Measurements from ENCODE around the gene MALSU1.

The MALSU1 gene

DNA sequence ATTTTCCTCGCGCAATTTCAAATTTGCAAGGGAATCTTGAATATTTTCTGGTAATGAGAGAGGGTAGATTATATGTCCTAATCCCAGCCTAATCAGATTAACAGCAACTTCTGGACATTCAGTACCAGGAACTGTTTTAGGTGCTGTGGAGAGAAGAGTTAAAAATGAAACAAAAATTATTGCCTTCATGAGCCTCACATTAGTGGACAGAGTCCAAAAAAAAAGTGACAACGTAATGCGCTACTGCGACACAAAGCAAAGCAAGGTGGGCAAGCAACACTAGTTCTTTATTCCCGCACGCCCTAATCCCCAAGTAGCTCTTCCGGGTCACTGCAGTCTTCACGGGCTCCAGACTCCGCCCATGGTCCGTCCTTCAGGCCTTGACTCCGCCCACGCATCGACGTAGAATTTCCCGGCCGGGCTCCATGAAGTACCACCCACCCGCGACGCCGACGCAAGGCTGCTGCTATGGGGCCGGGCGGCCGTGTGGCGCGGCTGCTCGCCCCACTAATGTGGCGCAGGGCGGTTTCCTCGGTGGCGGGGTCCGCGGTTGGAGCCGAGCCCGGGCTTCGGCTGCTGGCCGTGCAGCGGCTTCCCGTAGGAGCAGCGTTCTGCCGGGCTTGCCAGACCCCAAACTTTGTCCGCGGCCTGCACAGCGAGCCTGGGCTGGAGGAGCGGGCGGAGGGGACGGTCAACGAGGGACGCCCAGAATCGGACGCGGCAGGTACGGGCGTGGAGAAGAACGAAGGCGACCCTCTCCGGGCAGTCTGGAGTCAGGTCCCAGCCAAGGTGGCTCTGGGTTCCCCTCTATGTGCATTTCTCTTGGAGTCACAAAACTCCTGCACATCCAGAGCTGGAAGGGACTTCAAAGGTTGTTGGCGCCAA is at the start of gene MALSU1:
TSS of gene MALSU1 (plus strand) at position 455 of the 885 bp plus-strand sequence. CDS start at position 469, 14 bp downstream.
- DNase-seq (ENCODE audit: low read depth): peak; percentile 92

DNA sequence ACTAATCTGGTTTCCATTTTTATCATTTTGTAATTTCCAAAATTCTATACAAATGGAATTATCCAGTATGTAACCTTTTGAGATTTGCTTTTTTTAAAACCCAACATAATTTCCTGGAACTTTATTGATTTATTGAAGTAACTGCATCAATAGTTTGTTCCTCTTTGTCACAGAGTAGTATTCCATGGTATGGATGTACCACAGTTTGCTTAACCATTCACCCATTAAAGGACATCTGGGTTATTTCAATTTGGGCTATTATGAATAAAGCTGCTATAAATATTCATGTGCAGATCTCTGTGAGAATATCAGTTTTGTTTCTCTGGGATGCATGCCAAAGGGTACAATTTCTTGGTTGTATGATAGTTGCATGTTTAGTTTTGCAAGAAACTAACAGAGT is 49.7 kb upstream of the MALSU1 start:
- DNase-seq (ENCODE audit: low read depth): no peak

DNA sequence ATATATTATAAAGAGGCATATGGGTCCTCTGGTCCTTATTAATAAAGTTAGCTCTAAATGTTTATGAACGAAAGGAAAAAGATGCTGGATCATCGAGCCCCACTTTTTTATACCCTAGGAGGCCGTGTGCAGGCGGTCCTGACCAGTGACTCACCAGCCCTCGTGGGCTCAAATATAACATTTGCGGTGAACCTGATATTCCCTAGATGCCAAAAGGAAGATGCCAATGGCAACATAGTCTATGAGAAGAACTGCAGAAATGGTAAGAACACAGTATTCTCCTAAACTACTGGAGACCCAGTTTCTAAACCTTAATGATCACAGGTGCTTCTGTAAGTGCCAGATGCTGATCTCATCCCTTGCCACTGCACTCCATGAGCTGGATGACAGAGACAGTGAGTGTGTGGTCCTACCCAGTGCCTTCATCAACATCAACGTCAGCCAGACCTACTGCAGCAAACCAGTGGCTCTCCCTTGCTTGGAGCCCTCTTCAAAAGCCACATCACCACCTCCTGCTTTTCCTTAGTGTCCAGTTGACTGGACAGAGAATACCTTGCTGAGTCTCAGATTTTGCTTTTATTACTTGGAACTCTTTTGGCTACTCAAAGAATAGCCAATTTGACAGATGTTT is 45.0 kb upstream of the MALSU1 start:
- no peak for DNase-seq (ENCODE audit: low read depth)

DNA sequence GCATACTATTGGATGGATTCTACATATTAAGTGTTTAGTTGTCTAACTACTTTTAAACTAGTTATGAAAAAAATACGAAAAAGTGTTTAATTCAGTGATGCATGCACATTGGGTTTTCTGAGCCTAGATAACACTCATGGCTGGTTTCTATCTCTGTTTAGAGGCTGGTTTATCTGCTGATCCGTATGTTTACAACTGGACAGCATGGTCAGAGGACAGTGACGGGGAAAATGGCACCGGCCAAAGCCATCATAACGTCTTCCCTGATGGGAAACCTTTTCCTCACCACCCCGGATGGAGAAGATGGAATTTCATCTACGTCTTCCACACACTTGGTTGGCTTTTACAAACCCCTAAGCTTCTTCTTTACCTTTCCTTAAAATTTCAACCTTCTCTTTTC is 42.4 kb upstream of the MALSU1 start:
- DNase-seq (ENCODE audit: low read depth): no peak

DNA sequence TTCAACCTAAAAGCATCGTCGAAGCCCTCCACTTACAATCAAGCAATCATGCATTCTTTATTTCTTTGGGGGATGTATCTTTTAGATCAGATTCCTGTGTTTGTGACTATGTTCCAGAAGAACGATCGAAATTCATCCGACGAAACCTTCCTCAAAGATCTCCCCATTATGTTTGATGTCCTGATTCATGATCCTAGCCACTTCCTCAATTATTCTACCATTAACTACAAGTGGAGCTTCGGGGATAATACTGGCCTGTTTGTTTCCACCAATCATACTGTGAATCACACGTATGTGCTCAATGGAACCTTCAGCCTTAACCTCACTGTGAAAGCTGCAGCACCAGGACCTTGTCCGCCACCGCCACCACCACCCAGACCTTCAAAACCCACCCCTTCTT is 38.8 kb upstream of the MALSU1 start:
- no peak for DNase-seq (ENCODE audit: low read depth)

DNA sequence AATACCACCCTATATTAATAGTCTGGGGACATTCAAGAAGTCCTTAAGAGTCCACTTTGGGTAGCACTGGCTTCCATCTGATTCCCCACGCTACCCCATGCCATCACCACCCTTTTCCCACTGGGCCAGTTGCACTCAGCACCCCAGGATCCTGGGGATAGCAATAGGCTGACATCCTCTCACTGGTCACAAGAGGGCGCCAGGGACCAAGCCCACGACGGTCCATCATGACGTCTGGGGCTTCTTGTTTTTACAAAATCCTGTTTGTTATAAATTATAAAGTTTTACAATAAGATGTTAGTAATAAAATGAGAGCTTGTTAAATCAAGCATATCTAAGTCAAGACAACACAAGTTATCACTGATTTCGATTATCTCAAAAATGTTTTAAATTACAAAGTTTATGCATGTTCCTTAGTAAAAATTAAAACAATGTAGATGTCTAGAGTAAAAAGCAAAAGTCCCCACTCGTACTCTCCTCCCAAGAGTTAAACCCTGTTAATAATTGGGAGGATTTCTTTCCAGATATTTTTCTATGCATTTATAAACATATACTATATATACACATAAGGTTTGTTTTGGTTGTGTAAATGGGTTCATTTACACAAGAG is 37.2 kb upstream of the MALSU1 start:
- peak; percentile 27 for DNase-seq (ENCODE audit: low read depth)

DNA sequence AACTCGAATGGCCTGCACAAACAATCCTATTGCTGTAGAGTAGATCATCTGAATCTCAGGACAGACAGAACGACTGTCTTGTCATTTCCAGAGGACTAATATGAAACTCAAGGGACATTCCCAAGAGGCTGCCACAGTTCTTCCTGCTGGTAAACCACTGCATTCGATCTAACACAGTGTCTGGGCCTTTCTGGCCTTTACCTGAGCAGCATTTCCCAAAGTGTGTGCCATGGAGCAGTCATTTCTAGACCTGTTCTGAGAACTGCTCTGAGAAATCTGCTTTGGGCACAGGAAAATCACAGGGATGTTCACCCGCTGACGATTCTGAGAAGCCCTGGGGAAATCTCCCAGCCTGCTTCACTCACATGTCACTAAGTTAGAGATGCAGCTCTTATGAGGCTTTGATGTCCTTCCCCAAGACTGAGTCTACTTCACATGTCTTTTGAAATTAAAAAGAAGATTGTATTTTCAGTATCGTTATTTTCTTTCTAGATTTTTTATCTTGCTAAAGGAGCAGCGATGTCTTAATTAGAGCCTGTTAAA is 34.2 kb upstream of the MALSU1 start:
- no peak for DNase-seq (ENCODE audit: low read depth)

DNA sequence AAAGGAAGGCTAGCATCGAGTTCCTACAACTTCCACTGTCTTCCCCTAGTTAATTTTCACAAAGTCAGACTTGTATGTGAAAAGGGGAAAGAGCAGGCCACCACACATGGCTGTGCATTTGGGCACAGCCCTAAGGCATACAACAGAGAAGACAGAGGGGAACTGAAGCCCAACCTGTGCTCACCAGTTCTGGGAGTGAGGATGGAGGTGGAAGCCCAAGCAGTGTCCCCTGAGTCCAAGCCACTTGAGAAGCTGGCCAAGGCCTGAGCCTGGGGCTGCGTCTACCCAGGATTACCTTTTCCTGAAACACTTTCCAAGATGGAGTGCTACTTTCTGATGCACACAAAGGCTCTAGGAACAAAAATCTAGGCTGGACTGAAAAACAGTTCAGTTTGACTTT is 32.2 kb upstream of the MALSU1 start:
- no peak for DNase-seq (ENCODE audit: low read depth)

DNA sequence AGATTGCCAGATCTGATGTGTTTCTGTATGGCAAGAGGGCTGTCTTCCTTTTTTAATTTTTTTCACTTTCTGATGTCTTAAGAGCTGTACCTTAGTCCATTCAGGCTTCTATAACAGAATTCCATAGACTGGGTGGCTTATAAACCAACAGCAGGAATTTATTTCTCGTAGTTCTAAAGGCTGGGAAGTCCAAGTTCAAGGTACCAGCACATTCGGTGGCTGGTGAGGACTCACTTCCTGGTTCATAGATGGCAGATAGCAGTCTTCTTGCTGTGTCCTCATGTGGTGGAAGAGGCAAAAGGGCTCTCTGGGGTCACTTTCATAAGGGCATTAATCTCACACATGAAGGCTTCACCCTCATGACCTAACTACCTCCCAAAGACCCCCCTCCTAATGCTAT is 31.8 kb upstream of the MALSU1 start:
- no peak for DNase-seq (ENCODE audit: low read depth)

DNA sequence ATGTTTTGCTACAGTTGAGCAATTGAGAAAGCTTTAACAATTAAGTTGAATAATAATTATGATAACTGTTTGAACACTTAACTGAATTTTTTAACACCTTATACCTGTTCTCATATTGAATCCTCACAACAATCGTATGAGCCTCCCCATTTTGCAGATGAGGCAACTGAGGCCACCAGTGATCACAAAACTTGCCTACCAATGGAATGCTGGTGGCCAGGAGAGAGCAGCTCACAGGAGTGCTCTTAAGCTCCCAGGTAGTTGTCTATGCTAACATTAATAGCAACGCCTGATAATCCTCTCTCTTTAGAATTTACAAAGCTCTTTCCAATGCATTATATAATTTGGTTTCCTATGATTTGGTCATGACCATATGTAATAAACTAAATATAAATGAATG is 31.0 kb upstream of the MALSU1 start:
- no peak for DNase-seq (ENCODE audit: low read depth)

DNA sequence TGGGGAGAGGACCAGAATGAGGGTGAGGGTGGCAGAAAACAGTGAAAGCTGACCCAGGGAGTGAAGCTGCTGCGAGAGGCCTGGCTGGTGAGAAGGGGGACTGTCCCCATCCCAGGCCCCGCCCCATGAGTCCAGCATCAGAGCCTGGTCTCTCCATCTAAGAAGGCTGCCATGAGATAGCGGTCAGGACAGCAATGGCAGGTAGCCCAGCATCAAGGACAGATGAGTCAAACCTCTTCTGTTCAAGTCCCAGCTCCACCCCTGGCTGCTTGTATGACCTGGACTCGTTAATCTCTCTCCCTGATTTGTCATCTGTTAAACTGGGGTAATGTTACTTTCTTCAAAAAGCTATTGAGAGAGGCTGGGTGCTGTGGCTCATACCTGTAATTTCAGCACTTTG is 30.4 kb upstream of the MALSU1 start:
- no peak for DNase-seq (ENCODE audit: low read depth)

DNA sequence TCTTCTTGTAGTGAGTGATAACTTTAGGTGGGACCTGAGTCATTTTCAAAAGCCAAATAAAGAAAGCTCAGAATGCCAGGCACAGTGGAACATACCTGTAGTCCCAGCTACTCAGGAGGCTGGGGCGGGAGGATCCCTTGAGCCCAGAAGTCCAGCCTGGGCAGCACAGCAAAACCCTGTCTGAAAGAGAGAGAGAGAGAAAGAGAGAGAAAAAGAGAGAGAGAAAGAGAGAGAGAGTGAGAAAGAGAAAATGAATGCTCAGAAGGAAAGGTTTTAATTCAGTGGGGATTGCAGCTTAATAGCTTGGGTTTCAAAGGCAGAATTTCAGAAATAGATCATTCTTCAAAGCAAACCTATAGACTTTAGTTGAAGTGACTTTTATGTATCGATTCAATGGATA is 26.9 kb upstream of the MALSU1 start:
- no peak for DNase-seq (ENCODE audit: low read depth)

DNA sequence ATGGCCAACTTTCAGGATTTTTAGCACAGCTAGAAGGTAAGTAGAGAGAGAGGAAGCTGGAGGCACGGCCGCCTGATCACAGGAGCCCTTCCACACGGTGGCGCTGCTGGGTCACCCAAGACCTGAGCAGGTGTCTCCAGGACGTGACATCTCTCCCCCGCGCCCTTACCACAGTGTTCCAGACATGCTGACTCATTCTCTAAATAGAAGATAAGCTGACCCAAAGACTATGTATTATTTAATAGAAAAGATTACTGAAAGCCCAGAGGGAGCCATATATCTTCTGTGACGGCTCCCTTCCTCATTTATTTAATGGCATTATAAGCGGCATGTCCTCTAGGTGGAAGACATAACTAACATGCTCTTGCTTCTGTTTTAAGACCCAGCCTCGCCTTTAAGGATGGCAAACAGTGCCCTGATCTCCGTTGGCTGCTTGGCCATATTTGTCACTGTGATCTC is 26.0 kb upstream of the MALSU1 start:
- DNase-seq (ENCODE audit: low read depth): peak; percentile 90

DNA sequence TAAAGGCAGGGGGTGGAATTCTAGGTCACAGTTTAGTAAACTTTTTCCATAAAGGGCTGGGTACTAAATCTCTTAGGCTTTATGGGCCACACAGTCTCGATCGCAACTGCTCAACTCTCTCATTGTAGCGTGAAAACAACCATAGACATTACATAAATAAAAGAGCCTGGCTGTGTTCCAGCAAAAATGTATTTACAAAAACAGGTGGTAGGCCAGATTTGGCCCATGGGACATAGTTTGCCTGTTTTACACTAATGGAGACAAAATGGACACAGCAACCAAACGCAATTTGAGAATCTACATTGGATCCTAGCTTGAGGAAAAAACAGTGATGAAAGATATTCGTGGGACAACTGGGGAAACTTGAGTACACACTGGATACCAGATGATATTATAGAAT is 23.2 kb upstream of the MALSU1 start:
- no peak for DNase-seq (ENCODE audit: low read depth)

DNA sequence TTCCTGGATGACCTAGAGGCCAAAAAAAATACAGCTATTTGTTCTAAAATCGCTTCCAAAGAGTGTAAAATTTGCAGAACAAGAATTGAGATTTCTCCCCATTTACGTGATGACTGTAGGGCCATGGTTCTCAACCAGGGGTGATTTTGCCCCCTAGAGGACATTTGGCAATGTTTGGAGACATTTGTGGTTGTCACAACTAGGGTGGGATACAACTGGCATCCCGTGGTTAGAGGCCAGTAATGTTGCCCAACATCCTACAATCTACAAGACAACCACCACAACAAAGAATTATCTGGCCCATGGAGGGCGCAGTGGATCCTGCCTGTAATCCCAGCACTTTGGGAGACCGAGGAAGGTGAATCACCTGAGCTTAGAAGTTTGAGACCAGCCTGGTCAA is 22.8 kb upstream of the MALSU1 start:
- no peak for DNase-seq (ENCODE audit: low read depth)

DNA sequence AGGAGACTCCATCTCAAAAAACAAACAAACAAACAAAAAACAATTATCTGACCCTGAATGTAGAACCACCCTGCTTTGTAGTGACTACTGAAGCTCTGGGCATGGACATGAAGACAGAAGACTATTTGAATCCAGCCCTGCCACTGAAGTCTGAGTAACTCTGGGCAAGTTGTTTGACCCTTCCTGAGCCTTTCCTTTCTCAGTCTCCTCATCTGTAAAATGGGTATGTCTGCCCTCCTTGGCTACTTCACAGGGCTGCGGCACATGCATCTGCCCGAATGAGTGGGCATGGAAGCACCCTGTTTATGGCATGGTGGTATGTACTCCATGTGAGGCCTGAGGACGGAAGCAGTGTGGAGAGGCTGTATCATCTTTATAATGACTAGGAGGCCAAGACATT is 22.2 kb upstream of the MALSU1 start:
- DNase-seq (ENCODE audit: low read depth): no peak

DNA sequence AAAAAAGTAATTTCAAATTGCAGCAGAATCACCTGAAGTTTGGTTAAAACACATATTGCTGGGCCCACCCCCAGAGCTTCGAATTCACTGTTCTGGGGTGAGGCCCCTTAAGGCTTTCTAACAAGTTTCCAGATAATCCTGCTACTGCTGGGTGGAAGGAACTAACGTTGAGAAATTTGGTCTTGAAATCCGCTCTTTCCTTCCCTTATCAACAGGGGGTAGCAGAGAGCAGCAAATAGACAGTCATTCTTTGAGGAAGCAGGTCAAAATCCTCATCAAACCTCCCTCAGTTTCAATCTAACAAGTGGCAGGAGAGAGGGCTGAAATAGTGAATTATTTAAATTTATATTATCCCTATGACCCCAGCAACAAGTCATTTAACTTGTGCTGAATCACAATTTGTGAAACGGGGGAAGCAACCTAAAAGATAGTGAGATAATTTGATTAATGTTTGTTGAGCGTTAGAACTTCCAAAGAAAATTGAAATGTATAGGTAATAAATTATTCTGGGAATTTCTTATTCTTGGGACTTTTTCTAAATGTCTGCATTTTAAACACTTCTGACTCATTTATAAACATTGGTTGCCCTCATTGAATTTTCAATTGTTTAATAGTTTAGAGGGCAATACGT is 21.7 kb upstream of the MALSU1 start:
- DNase-seq (ENCODE audit: low read depth): no peak

DNA sequence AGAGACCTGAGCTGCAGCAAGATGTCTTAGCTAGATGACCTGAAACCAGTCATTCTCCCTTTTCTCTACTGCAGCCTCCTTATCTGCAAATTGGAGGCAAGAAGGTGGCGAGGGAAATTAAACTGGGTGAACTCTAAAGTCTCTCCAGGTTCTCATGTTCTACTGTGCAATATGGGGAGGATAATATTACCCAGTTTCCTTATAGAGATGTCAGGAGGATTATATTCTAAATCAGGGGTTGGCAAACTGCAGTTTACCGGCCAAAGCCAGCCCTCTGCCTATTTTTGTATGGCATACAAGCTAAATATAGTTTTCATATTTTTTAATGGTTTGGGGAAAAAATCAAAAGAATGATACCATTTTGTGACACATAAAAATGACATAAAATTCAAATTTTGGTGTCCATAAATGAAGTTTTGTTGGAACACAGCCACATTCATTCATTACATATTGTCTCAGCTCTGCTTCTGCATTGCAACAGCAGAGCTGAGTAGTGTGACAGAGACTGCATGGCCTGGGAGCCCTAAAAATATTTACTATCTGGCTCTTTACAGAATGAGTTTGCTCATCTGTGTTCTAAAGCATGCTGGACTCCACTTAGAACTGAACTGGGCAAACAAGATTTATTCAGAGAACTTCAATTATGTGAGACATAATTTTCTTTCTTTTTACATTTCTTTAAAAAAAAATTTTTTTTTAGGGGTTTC is 19.2 kb upstream of the MALSU1 start:
- DNase-seq (ENCODE audit: low read depth): no peak

DNA sequence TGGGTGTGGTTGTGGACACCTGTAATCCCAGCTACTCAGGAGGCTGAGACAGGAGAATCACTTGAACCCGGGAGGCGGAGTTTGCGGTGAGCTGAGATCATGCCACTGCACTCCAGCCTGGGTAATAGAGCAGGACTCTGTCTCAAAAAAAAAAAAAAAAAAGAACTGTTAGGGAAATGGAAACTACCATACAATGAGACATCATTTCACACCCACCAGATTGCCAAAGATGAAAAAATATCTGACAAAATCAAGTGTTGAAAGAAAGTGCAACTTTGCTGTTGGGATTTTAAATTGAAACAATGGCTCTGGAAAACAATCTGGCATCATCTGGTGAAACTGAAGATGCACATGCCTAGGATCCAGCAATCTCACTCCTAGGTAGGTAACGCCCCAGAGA is 16.1 kb upstream of the MALSU1 start:
- DNase-seq (ENCODE audit: low read depth): no peak

DNA sequence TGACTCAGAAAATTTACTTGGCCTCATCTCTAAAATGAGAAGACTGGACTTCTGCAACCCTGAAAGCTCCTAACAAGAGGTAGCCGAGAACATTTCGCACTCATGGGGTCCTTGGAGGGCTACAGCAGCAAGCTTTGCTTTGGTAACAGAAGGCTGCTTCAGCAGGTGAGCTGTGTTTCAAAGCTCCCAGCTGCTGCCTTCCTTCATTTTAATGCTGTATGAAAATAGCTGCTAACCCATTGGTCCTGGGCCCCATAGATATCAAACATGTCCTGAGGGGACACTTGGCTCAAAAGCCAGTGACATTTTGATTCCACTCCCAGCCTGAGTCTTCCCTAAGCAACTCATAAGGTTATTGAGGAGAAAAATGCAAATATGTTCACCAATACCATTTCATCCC is 14.3 kb upstream of the MALSU1 start:
- no peak for DNase-seq (ENCODE audit: low read depth)

All from stimulated activated CD8-positive, alpha-beta memory T cell treated with anti-CD3 and anti-CD28 coated beads, Interleukin-15, amount 100 ng/mL, for 1 hour (primary cell).